ENCODE results near the gene B9D1.

The B9D1 gene

DNA sequence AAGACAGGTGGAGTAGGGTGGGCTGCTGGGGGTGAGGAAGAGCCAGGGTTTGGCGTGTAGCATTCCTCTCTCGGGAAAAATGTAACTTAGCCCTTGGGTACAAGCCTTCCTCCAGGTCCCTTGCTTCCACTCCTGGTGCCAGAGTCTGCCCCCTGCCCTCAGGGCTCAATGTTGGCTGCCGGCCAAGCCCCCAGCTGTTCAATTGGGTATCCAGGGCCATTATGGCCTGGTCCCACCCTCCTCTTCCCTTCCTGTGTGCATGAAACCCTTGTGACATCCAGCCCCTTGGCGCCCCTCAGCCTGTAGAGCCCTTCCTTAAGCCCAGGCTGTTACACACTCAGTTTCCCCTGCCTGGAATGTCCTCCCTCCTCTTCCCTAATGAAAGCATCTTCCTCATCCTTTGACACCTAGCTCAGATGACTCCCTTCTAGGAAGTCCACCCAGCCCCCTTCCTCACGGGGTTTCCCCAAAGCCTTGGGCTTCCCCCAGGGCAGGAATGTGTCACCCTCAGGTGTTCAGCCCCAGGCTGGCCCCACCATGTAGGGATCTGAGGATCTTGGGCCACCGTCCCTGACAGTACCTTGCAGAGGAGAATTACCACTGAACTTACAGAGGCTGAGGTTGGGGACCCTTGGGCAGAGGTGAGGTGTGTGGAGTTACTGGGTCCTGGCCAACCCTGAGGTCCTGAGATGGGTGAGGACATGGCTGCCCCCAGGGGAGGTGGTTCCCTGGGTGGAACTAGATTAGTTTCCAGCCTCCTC, 30.0 kb downstream of the B9D1 start:
- ATAC-seq (replicated peaks; ENCODE audit: extremely low read depth, poor library complexity, severe bottlenecking): no peak
- no peak overlapping the region for H3K27ac Mint-ChIP-seq (ENCODE audit: low read depth)

DNA sequence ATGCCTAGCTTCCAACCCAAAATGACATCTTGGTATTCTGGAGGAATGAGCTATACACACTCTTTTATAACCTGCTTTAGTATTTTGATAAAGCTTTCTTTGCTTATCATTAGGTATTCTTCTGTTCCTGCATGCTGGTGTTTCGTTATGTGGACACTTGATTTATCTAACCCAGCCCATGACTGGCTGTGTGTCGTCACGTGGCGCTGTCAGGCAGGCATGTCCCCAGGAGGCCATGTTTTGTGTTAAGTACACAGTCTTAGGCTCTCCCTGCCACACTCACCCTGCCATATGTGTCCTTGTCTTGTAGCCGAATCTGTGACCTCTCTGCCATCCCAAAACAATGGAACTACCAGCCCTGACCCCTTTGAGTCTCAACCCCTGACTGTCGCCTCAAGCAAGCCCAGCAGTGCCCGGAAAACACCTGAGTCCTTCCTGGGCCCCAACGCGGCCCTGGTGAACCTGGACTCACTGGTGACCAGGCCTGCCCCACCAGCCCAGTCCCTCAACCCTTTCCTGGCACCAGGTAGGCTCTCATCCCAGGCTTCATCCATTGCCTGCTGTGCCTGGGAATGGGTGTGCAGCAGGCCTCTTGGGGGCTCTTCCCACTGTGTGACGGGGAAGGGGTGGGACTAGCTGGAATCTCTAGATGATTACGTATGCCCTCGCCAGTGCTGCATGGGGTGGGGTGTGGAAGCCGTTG, 30.8 kb downstream of the B9D1 start:
- Mint-ChIP-seq H3K4me1 (no peaks in the 10 kb centered on the region), H3K9me3 (no peaks in the 10 kb centered on the region), H3K4me3 (no peak overlapping the region), H3K36me3 (ENCODE audit: insufficient read depth) (peaks cover 3% of the 10 kb centered on the region), H3K27me3 (no peaks in the 10 kb centered on the region), H3K27ac (ENCODE audit: low read depth) (no peak overlapping the region)
- no peak for ATAC-seq (replicated peaks; ENCODE audit: extremely low read depth, poor library complexity, severe bottlenecking)
- DNase-seq (ENCODE audit: low spot score in 2 of 2): no peak

More for the DNA sequence above, 30.0 kb downstream of the B9D1 start:
- H3K4me3 Mint-ChIP-seq: no peak overlapping the region
- no peak for DNase-seq (ENCODE audit: low spot score in 2 of 2)
- H3K27me3 Mint-ChIP-seq: no peaks in the 10 kb centered on the region
- H3K9me3 Mint-ChIP-seq: no peaks in the 10 kb centered on the region
- peaks cover 3% of the 10 kb centered on the region for H3K36me3 Mint-ChIP-seq (ENCODE audit: insufficient read depth)
- H3K4me1 Mint-ChIP-seq: no peaks in the 10 kb centered on the region

GRCh38 chr17:19331134-19331533, 31.4 kb downstream of the B9D1 start:
- H3K36me3 Mint-ChIP-seq (ENCODE audit: insufficient read depth): peaks cover 2% of the 10 kb centered on the region
- no peaks in the 10 kb centered on the region for H3K9me3 Mint-ChIP-seq
- ATAC-seq (replicated peaks; ENCODE audit: extremely low read depth, poor library complexity, severe bottlenecking): no peak
- DNase-seq (ENCODE audit: low spot score in 2 of 2): no peak
- no peaks in the 10 kb centered on the region for H3K4me1 Mint-ChIP-seq
- no peak overlapping the region for H3K4me3 Mint-ChIP-seq
- H3K27me3 Mint-ChIP-seq: no peaks in the 10 kb centered on the region
- no peak overlapping the region for H3K27ac Mint-ChIP-seq (ENCODE audit: low read depth)

GRCh38 chr17:19330271-19330670, 32.3 kb downstream of the B9D1 start:
- no peak overlapping the region for H3K27ac Mint-ChIP-seq (ENCODE audit: low read depth)
- ATAC-seq (replicated peaks; ENCODE audit: extremely low read depth, poor library complexity, severe bottlenecking) (no peak), DNase-seq (ENCODE audit: low spot score in 2 of 2) (no peak)
- no peaks in the 10 kb centered on the region for H3K9me3 Mint-ChIP-seq
- no peak overlapping the region for H3K4me3 Mint-ChIP-seq
- H3K36me3 Mint-ChIP-seq (ENCODE audit: insufficient read depth): peaks cover 2% of the 10 kb centered on the region
- no peaks in the 10 kb centered on the region for H3K4me1 Mint-ChIP-seq
- H3K27me3 Mint-ChIP-seq: no peaks in the 10 kb centered on the region

DNA sequence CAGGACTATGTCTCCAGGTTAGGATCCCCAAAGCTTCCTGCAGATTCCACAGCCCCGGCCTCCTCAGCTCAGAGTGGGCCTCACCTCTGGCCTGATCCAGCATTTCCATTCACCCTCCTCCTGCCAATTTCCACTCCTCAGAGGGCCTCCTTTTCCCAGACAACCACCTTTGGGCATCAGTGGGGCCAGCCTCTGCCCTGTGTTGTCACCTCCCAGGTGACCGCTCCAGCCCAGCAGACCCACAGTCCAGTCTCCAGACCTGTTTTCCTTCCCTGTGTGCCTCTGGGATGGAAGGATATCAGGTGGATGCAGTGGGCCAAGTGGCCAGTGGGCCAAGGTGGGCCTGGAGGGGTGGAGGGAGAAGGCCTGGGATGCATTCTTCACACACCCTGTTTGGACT, 32.7 kb downstream of the B9D1 start:
- H3K4me1 Mint-ChIP-seq: no peaks in the 10 kb centered on the region
- no peak overlapping the region for H3K27ac Mint-ChIP-seq (ENCODE audit: low read depth)
- no peak overlapping the region for H3K4me3 Mint-ChIP-seq
- no peaks in the 10 kb centered on the region for H3K27me3 Mint-ChIP-seq
- no peaks in the 10 kb centered on the region for H3K9me3 Mint-ChIP-seq
- peaks cover 2% of the 10 kb centered on the region for H3K36me3 Mint-ChIP-seq (ENCODE audit: insufficient read depth)
- no peak for ATAC-seq (replicated peaks; ENCODE audit: extremely low read depth, poor library complexity, severe bottlenecking)
- DNase-seq (ENCODE audit: low spot score in 2 of 2): no peak

DNA sequence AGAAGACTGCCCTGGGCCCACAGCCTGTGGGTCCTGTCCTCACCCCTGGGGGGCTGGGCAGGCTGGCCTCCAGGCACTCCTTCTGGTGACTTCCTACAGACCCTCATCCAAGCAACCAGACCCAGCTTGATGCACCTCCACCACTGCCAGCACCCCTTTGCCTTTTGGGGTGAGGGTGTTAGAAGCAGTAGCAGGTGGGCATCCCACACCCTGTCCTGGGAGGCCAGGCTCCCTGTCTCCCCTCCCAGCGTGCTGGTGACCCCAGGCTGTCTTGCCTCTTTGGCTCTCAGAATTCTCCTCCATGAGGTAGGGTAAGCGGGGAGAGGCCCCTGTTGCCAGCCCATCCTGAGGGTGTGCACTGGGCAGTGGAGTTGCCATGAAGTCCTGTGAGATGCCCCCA, 33.4 kb downstream of the B9D1 start:
- Mint-ChIP-seq H3K4me3 (no peak overlapping the region), H3K27ac (ENCODE audit: low read depth) (no peak overlapping the region), H3K36me3 (ENCODE audit: insufficient read depth) (peaks cover 2% of the 10 kb centered on the region), H3K4me1 (no peaks in the 10 kb centered on the region), H3K27me3 (no peaks in the 10 kb centered on the region), H3K9me3 (no peaks in the 10 kb centered on the region)
- no peak for DNase-seq (ENCODE audit: low spot score in 2 of 2)
- no peak for ATAC-seq (replicated peaks; ENCODE audit: extremely low read depth, poor library complexity, severe bottlenecking)

- Mint-ChIP-seq H3K4me3 (no peak overlapping the region), H3K4me1 (no peaks in the 10 kb centered on the region), H3K36me3 (ENCODE audit: insufficient read depth) (peaks cover 2% of the 10 kb centered on the region), H3K9me3 (no peaks in the 10 kb centered on the region), H3K27me3 (no peaks in the 10 kb centered on the region), H3K27ac (ENCODE audit: low read depth) (no peak overlapping the region)
- DNase-seq (ENCODE audit: low spot score in 2 of 2) (no peak), ATAC-seq (replicated peaks; ENCODE audit: extremely low read depth, poor library complexity, severe bottlenecking) (no peak)
Observed at GRCh38 chr17:19328441-19329061, 34.0 kb downstream of the B9D1 start.

DNA sequence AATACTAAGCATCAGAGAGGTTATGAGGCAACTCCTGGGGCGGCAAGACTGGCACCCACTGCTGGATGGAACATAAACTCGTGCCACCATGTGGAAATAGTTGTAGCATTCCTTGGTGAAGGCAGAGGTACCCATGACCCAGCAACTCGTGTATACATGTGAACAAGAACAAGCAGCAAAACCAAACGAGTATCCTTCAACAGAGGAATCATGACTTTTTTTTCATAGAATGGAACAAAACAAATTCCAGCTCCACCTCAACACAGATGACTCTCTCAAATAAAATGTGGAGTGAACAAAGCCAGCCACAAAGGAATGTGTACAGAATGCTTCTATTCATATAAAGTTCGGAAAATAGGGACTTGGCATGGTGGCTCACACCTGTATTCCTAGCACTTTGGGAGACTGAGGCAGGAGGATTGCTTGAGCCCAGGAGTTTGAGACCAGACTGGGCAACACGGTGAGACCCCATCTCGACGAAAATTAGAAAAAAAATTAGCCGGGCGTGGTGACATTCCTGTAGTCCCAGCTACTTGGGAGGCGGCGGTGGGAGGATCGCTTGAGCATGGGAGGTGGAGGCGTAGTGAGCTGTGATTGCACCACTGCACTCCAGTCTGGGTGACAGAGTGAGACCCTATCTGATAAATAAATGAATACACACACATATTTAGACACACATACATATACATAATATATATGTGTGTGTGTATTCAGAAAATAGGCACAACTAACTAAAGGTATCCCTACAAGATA, 35.3 kb downstream of the B9D1 start:
- Mint-ChIP-seq H3K9me3 (no peaks in the 10 kb centered on the region), H3K27ac (ENCODE audit: low read depth) (no peak overlapping the region), H3K27me3 (no peaks in the 10 kb centered on the region), H3K4me1 (no peaks in the 10 kb centered on the region), H3K36me3 (ENCODE audit: insufficient read depth) (peaks cover 2% of the 10 kb centered on the region), H3K4me3 (no peak overlapping the region)
- DNase-seq (ENCODE audit: low spot score in 2 of 2) (no peak), ATAC-seq (replicated peaks; ENCODE audit: extremely low read depth, poor library complexity, severe bottlenecking) (no peak)

DNA sequence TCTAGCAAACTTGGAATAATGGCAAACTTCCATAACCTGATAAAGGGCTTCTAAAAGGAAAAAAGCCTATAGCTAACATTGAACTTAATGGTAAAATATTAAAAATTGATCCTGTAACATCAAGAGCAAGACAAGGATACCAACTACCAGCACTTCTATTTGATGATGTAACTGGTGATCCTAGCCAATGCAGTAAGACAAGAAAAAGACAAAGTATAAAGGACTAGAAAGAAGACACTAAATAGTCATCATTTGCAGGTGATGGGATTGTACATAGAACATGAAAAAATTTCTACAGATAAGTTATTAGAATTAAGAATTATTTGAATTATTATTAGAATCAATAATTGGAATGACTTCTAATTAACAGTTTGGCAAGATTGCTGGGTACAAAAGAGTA, 37.0 kb downstream of the B9D1 start:
- ATAC-seq (replicated peaks; ENCODE audit: extremely low read depth, poor library complexity, severe bottlenecking) (no peak), DNase-seq (ENCODE audit: low spot score in 2 of 2) (no peak)
- H3K9me3 Mint-ChIP-seq: no peaks in the 10 kb centered on the region
- H3K27ac Mint-ChIP-seq (ENCODE audit: low read depth): no peak overlapping the region
- no peaks in the 10 kb centered on the region for H3K36me3 Mint-ChIP-seq (ENCODE audit: insufficient read depth)
- no peak overlapping the region for H3K4me3 Mint-ChIP-seq
- H3K27me3 Mint-ChIP-seq: no peaks in the 10 kb centered on the region
- no peaks in the 10 kb centered on the region for H3K4me1 Mint-ChIP-seq

GRCh38 chr17:19322861-19323260, 39.7 kb downstream of the B9D1 start:
- no peak overlapping the region for H3K27ac Mint-ChIP-seq (ENCODE audit: low read depth)

GRCh38 chr17:19322129-19322505, 40.4 kb downstream of the B9D1 start:
- H3K27me3 Mint-ChIP-seq: no peaks in the 10 kb centered on the region
- DNase-seq (ENCODE audit: low spot score in 2 of 2) (no peak), ATAC-seq (replicated peaks; ENCODE audit: extremely low read depth, poor library complexity, severe bottlenecking) (no peak)
- no peak overlapping the region for H3K27ac Mint-ChIP-seq (ENCODE audit: low read depth)
- no peak overlapping the region for H3K4me3 Mint-ChIP-seq
- no peaks in the 10 kb centered on the region for H3K4me1 Mint-ChIP-seq
- H3K9me3 Mint-ChIP-seq: no peaks in the 10 kb centered on the region
- no peaks in the 10 kb centered on the region for H3K36me3 Mint-ChIP-seq (ENCODE audit: insufficient read depth)

More at GRCh38 chr17:19322861-19323260, 39.7 kb downstream of the B9D1 start:
- no peak for ATAC-seq (replicated peaks; ENCODE audit: extremely low read depth, poor library complexity, severe bottlenecking)
- Mint-ChIP-seq H3K9me3 (no peaks in the 10 kb centered on the region), H3K27me3 (no peaks in the 10 kb centered on the region), H3K4me1 (no peaks in the 10 kb centered on the region), H3K4me3 (no peak overlapping the region), H3K36me3 (ENCODE audit: insufficient read depth) (no peaks in the 10 kb centered on the region)
- DNase-seq (ENCODE audit: low spot score in 2 of 2): no peak

DNA sequence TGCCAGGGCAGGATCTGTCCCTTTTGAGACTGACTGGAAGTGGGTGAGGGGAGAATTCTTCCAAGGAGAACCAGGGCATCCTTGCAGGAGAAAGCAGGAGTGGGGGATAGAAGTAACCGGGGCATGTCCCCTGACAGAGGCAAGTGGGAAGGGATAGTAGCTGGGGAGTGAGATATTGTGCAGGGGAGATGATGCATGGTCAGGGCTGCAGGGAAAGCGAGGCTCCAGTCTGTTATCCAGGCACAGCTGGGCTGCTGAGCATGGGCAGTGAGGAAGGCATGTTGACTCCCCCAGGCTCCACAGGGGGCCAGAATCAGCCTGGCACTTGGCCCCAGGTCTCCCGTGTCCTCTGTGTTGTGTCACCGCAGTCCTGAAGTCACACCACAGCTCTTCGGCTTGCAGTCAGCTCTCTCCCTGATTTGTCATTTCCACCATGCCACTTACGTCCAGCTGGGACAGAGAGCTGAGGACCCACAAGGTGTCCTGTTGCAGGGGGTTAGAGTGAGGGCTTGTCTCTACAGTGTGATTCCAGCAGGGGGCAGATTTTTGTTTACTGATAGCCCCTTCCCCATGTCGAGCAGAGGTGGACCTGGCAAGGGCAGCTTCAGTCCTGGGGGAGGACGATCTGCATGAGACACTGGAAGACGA, 40.9 kb downstream of the B9D1 start:
- H3K27me3 Mint-ChIP-seq: no peaks in the 10 kb centered on the region
- no peak overlapping the region for H3K27ac Mint-ChIP-seq (ENCODE audit: low read depth)
- no peak for ATAC-seq (replicated peaks; ENCODE audit: extremely low read depth, poor library complexity, severe bottlenecking)
- no peaks in the 10 kb centered on the region for H3K9me3 Mint-ChIP-seq
- H3K4me1 Mint-ChIP-seq: no peaks in the 10 kb centered on the region
- H3K4me3 Mint-ChIP-seq: no peak overlapping the region
- no peaks in the 10 kb centered on the region for H3K36me3 Mint-ChIP-seq (ENCODE audit: insufficient read depth)
- no peak for DNase-seq (ENCODE audit: low spot score in 2 of 2)

Data from central memory CD8-positive, alpha-beta T cell (primary cell).